GM12864 (cell line): ENCODE measurements around the gene XIRP2.
"Not testable (repeated sequence)": the region's sequence is repeated elsewhere in the genome, so short reads cannot be mapped to it uniquely, and the experiment has no call there.

Source experiments
- DNase-seq: peaks from one replicate; pipeline ENCODE4 v3.0.0-alpha.2; 2011; ENCODE audit warnings: low read depth
- H3K4me3 ChIP-seq: 2 replicates; pipeline ENCODE4 v1.5.1; 2011; ENCODE audit warnings: mild to moderate bottlenecking, low read depth, low read length, control low read depth
- TF ChIP-seq, protein P1 (sequence below): IDR thresholded peaks from 2 replicates; pipeline ENCODE4 v1.5.1; 2011; ENCODE audit warnings: low read depth, mild to moderate bottlenecking, moderate library complexity, low read length, control low read depth, inconsistent platforms; ENCODE audit errors: missing control alignments

XIRP2 gene

DNA sequence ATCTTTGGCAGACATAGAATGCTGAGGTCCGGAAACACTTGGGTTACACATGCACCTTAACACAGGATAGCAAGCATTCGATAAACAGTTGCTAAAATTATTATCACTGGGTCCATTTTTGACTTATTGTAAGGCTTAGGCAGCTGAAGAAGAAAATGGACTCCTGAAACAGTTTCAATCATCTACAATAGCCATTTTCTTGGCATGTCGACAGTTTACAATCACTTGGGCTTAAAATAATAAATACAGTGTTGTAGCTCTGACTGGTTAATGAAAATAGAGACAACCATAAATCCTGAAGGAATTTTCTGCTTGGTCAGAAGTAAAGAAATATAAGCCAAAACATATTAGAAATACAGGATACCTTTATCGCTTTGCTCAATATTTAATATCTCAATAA, 169.2 kb downstream of the XIRP2 start:
- DNase-seq = no peak
- TF ChIP-seq, protein P1, sequence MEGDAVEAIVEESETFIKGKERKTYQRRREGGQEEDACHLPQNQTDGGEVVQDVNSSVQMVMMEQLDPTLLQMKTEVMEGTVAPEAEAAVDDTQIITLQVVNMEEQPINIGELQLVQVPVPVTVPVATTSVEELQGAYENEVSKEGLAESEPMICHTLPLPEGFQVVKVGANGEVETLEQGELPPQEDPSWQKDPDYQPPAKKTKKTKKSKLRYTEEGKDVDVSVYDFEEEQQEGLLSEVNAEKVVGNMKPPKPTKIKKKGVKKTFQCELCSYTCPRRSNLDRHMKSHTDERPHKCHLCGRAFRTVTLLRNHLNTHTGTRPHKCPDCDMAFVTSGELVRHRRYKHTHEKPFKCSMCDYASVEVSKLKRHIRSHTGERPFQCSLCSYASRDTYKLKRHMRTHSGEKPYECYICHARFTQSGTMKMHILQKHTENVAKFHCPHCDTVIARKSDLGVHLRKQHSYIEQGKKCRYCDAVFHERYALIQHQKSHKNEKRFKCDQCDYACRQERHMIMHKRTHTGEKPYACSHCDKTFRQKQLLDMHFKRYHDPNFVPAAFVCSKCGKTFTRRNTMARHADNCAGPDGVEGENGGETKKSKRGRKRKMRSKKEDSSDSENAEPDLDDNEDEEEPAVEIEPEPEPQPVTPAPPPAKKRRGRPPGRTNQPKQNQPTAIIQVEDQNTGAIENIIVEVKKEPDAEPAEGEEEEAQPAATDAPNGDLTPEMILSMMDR = no peak
- no peak overlapping the region for H3K4me3 ChIP-seq

DNA sequence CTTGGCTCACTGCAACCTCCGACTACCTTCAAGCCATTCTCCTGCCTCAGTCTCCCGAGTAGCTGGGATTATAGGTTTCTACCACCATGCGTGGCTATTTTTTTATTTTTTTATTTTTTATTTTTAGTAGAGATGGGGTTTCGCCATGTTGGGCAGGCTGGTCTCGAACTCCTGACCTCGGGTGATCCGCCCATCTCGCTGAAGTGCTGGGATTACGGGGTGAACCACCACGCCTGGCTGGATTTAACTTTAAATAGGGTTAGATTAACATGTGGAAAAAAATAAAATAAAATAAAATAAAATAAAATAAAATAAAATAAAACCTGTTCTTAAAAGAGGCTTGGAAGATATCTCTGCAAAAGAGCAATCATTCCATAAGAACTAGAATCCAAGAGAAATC, 170.9 kb downstream of the XIRP2 start:
- TF ChIP-seq, protein P1 = no peak
- DNase-seq = no peak
- no peak overlapping the region for H3K4me3 ChIP-seq

DNA sequence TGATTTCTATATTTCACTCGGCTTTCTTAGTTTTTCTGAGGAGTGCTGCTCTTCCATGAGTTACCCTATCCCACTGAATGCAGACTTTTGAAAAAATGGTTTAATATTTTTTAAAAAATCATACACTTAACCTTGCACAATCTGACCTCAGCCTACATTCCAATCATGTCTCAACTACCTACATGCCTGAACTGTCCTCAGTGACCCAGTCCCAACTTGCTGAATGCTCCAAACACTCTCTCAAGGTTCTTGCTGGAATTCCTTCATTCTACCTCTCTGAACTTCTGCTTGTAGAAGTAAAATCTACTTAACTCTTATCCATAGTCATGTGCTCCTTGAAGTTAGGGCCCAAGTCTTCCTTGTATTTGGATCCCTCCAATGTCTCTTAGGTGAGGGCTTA, 181.6 kb downstream of the XIRP2 start:
- TF ChIP-seq, protein P1 = no peak
- no peak overlapping the region for H3K4me3 ChIP-seq
- no peak for DNase-seq

DNA sequence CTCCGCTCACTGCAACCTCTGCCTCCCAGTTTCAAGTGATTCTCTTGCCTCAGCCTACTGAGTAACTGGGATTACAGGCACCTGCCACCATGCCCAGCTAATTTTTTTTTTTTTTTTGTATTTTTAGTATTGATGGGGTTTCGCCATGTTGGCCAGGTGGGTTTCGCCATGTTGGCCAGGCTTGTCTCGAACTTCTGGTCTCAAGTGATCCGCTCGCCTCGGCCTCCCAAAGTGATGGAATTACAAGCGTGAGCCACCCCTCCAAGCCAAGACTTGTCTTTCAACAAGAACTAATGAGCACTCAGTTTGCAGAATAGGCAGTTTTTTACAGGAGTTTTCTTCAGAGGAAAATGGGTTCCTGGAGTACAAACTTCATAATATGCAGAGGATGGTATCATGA, 187.4 kb downstream of the XIRP2 start:
- not testable (repeated sequence) for DNase-seq, H3K4me3 ChIP-seq

DNA sequence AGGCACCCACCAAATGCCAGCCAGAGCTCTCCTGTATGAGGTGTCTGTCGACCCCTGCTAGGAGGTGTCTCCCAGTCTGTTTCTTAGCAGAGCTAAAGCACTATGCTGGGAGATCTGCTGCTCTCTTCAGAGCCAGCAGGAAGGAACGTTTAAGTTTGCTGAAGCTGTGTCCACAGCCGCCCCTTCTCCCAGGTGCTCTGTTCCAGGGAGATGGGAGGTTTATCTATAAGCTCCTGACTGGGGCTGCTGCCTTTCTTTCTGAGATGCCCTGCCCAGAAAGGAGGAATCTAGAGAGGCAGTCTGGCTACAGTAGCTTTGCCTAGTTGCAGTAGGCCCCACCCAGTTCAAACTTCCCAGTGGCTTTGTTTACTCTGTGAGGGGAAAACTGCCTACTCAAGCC, 210.7 kb downstream of the XIRP2 start:
- not testable (repeated sequence) for DNase-seq, H3K4me3 ChIP-seq

DNA sequence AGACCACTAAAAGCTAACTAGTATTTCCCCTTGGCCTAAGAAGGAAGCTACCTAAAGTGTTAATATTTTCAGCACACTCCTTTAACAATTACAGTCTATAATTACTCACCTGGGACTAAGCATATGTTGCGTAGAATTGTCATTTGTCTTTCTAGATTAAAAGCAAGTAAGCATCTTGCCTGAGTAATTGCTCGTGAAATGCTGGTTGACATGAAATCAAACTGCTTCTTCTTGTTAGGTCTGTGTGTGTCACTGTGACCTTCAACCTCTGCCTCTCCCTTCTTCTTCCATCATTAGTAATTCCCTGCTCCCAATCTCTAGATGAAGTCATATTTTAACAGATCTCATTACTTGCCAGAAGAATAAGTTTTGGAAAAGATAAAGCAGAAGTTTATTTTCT, 212.2 kb downstream of the XIRP2 start:
- DNase-seq = no peak
- no peak overlapping the region for H3K4me3 ChIP-seq
- TF ChIP-seq, protein P1 = no peak

DNA sequence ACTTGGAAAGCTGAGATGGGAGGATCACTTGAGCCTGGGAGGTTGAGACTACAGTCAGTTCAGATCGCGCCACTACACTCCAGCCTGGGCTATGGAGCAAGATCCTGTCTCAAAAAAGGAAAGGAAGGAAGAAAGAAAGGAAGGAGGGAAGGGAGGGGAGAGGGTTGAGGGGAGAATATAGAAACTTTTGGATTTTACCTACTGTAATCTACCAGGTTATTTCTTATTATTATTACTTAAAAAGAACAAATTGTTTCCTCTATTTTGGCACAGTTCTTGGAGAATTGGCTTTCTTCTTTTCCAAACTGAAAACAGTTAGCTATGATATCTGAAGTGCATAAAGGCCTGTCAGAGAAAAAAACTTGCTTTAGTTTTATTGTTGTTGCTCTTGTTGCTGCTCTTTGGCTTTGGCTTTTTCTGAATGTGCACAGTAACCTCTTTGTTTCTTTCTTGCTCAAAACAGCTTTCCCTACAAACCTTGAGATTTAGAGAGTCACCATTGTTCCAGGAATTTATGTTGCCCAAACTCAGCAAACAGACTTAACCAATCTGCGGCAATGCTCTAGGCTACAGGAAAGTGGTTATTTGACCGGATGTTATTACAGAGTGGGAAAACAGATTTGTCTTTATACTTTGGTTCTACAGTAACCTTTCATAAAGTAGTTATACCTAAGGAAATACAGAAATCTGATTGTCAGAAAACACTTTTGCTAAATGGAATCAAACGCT, 214.9 kb downstream of the XIRP2 start:
- H3K4me3 ChIP-seq = no peak overlapping the region
- TF ChIP-seq, protein P1 = no peak
- DNase-seq = no peak

DNA sequence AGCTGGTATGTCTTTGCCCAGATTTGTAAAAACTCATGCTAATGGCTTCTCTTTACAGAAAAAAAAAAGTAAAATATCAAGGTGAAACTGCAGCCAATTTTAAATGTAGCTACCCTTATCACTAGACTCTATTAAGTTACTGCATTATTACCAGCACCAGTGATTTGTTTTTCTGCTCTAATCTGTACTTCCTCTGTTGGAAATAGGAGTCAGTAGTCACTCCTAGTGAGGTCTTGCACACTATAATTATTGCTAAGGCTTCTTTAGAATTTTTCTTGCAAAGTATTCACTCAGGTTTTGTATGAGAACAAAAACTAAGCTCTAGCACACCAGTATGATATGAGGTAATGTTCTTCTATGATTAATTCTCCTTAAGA, 215.5 kb downstream of the XIRP2 start:
- TF ChIP-seq, protein P1 = no peak
- no peak overlapping the region for H3K4me3 ChIP-seq
- DNase-seq = no peak
